PC-9 (cell line): ENCODE data around the gene UBE2S. TPM values are rescaled to one million over a fixed set of nuclear protein-coding genes. Genes with fewer than 3 reads are reported as not detected.

Experiments used
- BruUV-seq: library from RNA; stranded (reverse); fragments of 400-500 nt; replicated peaks from 2 replicates; lab custom pipeline; 2021; lab: Mats Ljungman, UMichigan
- CTCF ChIA-PET: fragments of 300-600 bp; sonication (Branson Sonifier 250); formaldehyde crosslinking; loops from one replicate; lab custom pipeline; 2022; ENCODE audit warnings: antibody characterized with exemption; lab: Charles Lee
- POLR2A ChIA-PET: fragments of 300-600 bp; sonication (Branson Sonifier 250); formaldehyde crosslinking; loops from one replicate; lab custom pipeline; 2022; ENCODE audit warnings: antibody characterized with exemption; ENCODE audit not compliant: unreplicated experiment; lab: Charles Lee
- DNase-seq, 2 experiments: peaks; one replicate each; pipeline versions ENCODE4 v3.0.0 to v3.0.0-alpha.2; 2015 to 2022; ENCODE audit warnings: mixed read lengths in 1 of 2
- H2AFZ ChIP-seq: fragments of 200-600 bp; sonication (generic); 2 replicates; pipeline ENCODE4 v1.8.1; 2017; ENCODE audit warnings: antibody characterized with exemption
- H3F3A ChIP-seq: fragments of 200-600 bp; sonication (generic); 2 replicates; pipeline ENCODE4 v1.8.1; 2017; ENCODE audit warnings: antibody characterized with exemption, mild to moderate bottlenecking, low read depth; ENCODE audit not compliant: insufficient read depth
- H3K27ac ChIP-seq: fragments of 200-600 bp; sonication (generic); 2 replicates; pipeline ENCODE4 v1.6.1; 2016; ENCODE audit warnings: mixed run types
- H3K27me3 ChIP-seq: fragments of 200-600 bp; sonication (generic); 2 replicates; pipeline ENCODE4 v1.6.1; 2016; ENCODE audit warnings: low read depth, mixed run types; ENCODE audit not compliant: insufficient read depth
- H3K36me3 ChIP-seq: fragments of 200-600 bp; sonication (generic); 2 replicates; pipeline ENCODE4 v1.6.1; 2016; ENCODE audit warnings: low read depth, mixed run types
- H3K4me1 ChIP-seq: fragments of 200-600 bp; sonication (generic); replicated peaks from 2 replicates; pipeline ENCODE4 v1.6.1; 2016; ENCODE audit warnings: mixed run types; ENCODE audit not compliant: insufficient read depth
- H3K4me2 ChIP-seq: fragments of 200-600 bp; sonication (generic); 2 replicates; pipeline ENCODE4 v1.6.1; 2017; ENCODE audit warnings: mixed run types
- H3K4me3 ChIP-seq: fragments of 200-600 bp; sonication (generic); 2 replicates; pipeline ENCODE4 v1.6.1; 2016; ENCODE audit warnings: mixed run types
- H3K79me2 ChIP-seq: fragments of 200-600 bp; sonication (generic); 2 replicates; pipeline ENCODE4 v1.6.1; 2017; ENCODE audit warnings: low read depth, mixed run types
- H3K9me2 ChIP-seq: fragments of 200-600 bp; sonication (generic); 2 replicates; pipeline ENCODE4 v1.8.1; 2017; ENCODE audit warnings: mild to moderate bottlenecking; ENCODE audit not compliant: insufficient read depth
- H3K9me3 ChIP-seq: fragments of 200-600 bp; sonication (generic); 2 replicates; pipeline ENCODE4 v1.8.1; 2016; ENCODE audit warnings: low read depth; ENCODE audit not compliant: insufficient read depth
- H4K20me1 ChIP-seq: fragments of 200-600 bp; sonication (generic); 2 replicates; pipeline ENCODE4 v1.8.1; 2017; ENCODE audit not compliant: insufficient read depth
- CTCF ChIP-seq: fragments of 200-600 bp; sonication (generic); conservative IDR thresholded peaks from 2 replicates; pipeline ENCODE4 v1.6.1; 2017; ENCODE audit warnings: mixed run types, antibody characterized with exemption, mild to moderate bottlenecking, moderate library complexity
- EZH2 ChIP-seq: fragments of 200-600 bp; sonication (generic); IDR thresholded peaks from 2 replicates; pipeline ENCODE4 v1.8.0; 2017; ENCODE audit warnings: antibody characterized with exemption, low read depth
- intact Hi-C: fragments of 100-400 bp; cut with micrococcal nuclease; formaldehyde crosslinking; loops from one replicate; pipeline ENCODE4 v1.10.0; 2022; ENCODE audit not compliant: unreplicated experiment
- total RNA-seq: library from RNA; stranded (reverse); gene quantifications from 2 replicates; pipeline ENCODE4 v1.2.3, GENCODE V29; 2021

Gene UBE2S
- total RNA-seq, 1 experiment from 2014 or later: 359 TPM

DNA sequence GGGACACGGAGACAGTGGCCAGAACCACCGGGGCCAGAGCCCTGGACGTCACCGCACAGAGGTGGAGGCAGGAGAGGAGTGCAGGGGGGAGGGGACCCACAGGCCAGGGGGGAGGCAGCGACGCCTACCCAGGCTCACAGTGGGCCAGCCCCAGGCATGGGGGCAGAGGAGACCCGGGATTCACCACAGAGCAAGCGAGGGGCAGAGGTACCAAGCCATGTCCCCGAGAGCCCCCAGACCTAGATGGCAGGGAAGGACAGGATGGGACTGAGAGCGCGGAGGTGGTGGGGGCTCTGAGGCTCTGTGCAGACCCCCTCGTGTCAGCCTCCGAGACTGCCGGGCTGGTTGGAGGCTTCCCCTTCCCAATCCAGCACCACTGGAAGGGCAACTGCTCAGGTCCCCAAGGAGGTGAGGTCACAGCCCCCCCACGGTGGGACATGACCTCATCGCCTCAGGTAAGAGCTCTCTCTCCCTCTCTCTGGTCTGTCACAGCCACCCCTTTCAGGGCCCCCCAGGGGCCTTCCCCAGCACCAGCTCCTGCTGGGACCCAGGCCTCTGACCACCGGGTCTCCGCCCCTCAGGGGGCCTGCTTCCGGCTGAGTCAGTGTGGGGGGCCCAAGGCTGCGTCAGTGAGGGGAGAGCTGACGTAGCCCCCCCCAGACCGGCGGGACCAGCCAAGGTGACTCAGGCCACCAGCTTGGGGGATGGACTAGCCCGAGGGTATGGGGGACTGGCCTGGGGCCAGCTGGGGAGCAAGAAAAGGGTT, 35.1 kb downstream of the UBE2S start:
- Histone ChIP-seq H3K27me3 (peaks cover 5% of the 10 kb centered on the region; the same call in 1 of the 2 replicates), H4K20me1 (peaks cover 12% of the 10 kb centered on the region), H3F3A (peaks cover 50% of the 10 kb centered on the region; the same call in 1 of the 2 replicates), H3K79me2 (no peaks in the 10 kb centered on the region), H3K4me1 (peaks cover 50% of the 10 kb centered on the region), H3K9me2 (no peaks in the 10 kb centered on the region), H2AFZ (no peak overlapping the region), H3K4me3 (peak overlapping the region; percentile 24; the same call in 1 of the 2 replicates), H3K4me2 (peak overlapping the region; percentile 71), H3K27ac (no peak overlapping the region), H3K9me3 (no peaks in the 10 kb centered on the region), H3K36me3 (no peaks in the 10 kb centered on the region)
- TSS peak; percentile 17 for BruUV-seq
- CTCF ChIA-PET: interaction anchor here (0.6 to 0.7 kb wide), 3 partner anchors 9 to 232 kb away, joined by 3 read pairs; partner anchors contain the start of gene GARIN5B
- no peak for TF ChIP-seq EZH2
- no peak for TF ChIP-seq CTCF
- intact Hi-C loops: no loop called here
- POLR2A ChIA-PET: interaction anchor here (0.6 to 1.2 kb wide), 7 partner anchors 19 to 748 kb away, joined by 3 to 15 read pairs (median 6); partner anchors contain the start of genes KMT5C and ZNF787
- peak; percentile 64 to 91 for DNase-seq

DNA sequence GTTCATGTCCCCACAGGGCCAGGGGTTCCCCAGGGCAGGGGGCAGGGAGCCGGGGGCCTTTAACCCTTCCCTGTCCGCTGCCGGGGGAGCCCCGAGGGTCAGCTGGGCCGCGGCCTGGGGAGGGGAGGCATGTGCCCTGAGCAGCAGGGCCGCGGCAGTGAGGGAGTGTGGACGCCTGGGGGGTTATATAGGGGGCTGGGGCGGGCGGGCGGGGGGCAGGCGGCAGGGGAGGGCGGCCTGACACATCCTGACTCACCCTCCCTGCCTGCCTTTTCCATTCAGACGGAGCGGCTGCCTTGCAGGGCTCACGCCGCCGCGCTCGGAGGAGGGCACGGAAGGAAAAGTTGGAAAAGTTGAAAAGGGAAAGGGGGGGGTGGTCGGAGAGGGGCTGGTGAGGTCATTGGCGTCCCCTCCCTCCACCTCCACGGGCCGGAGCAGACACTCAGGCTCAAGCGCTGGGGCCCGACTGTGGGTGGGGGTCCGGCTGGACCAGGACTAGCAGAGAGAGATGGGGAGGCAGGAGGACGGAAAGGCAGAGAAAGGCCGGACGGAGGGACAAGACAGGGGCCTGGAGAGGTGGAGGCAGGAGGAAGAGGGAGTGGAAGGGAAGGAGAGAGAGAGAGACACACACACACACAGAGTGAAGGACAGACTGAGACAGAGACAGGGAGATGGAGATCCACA, 37.1 kb downstream of the UBE2S start, which contains the start of gene IL11:
Gene IL11, minus strand, starts transcription at position 159 of the 684 bp plus-strand sequence. Its CDS starts 153 bp downstream, at position 6.
- no peaks in the 10 kb centered on the region for H3K9me3 ChIP-seq
- POLR2A ChIA-PET: no interaction called here
- H3F3A ChIP-seq: peaks cover 35% of the 10 kb centered on the region; the same call in 1 of the 2 replicates
- no peak for TF ChIP-seq CTCF
- no peak for TF ChIP-seq EZH2
- no peak within 1 kb of the TSS for H3K27ac ChIP-seq
- H4K20me1 ChIP-seq: no peaks in the 10 kb centered on the region
- CTCF ChIA-PET: no interaction called here
- DNase-seq: peak in 1 of 2 experiments; percentile 33
- H3K4me1 ChIP-seq: peaks cover 42% of the 10 kb centered on the region
- peak within 1 kb of the TSS; percentile 96 for H3K4me2 ChIP-seq
- H3K36me3 ChIP-seq: no peaks in the 10 kb centered on the region
- BruUV-seq: no TSS peak
- H3K4me3 ChIP-seq: peak within 1 kb of the TSS; percentile 62
- no peaks in the 10 kb centered on the region for H3K79me2 ChIP-seq
- H3K27me3 ChIP-seq: peaks cover 5% of the 10 kb centered on the region; the same call in 1 of the 2 replicates
- intact Hi-C loops: no loop called here
- peak within 1 kb of the TSS; percentile 75 for H2AFZ ChIP-seq
- no peaks in the 10 kb centered on the region for H3K9me2 ChIP-seq

DNA sequence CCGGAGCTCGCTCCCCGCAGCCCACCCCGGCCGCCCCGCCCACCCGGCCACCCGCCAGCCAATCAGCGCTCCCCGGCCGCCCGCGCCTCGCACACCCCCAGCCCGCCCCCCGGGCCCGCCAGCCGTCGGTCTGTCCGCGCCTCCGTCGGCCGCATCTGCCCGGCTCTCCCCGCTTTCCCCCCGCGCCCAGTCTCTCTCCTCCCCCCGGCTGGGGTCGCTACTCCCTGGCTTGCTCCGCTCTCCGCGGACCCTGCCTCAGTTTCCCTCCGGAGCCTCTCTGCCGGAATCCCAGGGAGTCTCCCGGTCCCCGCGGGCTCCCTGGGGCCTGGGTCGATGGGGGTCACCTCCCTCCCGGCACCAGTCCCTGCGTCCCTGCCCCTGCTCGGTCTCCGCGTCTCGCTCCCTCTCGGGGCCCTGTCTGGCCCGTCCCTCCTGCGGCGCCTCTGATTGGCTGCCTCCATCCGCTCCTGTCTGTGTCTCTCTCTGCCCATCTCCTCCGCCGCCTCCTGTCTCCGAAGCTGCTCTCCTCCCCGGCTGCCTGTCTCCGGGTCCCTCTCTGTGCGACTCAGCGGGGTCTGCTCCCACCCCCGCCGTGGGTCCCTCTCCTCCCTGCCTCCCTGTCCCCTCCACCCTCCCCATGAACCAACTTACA, 37.8 kb downstream of the UBE2S start:
- Histone ChIP-seq H3K9me2 (no peaks in the 10 kb centered on the region), H3K4me1 (peaks cover 42% of the 10 kb centered on the region), H3K36me3 (no peaks in the 10 kb centered on the region), H3K79me2 (no peaks in the 10 kb centered on the region), H3F3A (peaks cover 35% of the 10 kb centered on the region; the same call in 1 of the 2 replicates), H3K9me3 (no peaks in the 10 kb centered on the region), H3K27me3 (peaks cover 5% of the 10 kb centered on the region; the same call in 1 of the 2 replicates), H3K4me3 (peak overlapping the region; percentile 62), H3K27ac (no peak overlapping the region), H2AFZ (peak overlapping the region; percentile 75), H3K4me2 (peak overlapping the region; percentile 96), H4K20me1 (no peaks in the 10 kb centered on the region)
- ChIA-PET CTCF (interaction anchor here (0.7 kb wide), 1 partner anchor 228 kb away, joined by 3 read pairs; no protein-coding TSS in a partner anchor), POLR2A (interaction anchor here (0.6 kb wide), 1 partner anchor 223 kb away, joined by 4 read pairs; no protein-coding TSS in a partner anchor)
- intact Hi-C loops: loop anchor here (2.0 kb wide), 1 partner anchor 31 kb away; the partner anchor contains the start of gene KMT5C
- BruUV-seq: TSS peak; percentile 61
- DNase-seq: peak in 1 of 2 experiments; percentile 60
- peak; percentile 98 for TF ChIP-seq EZH2
- TF ChIP-seq CTCF: no peak
